Measurements from ENCODE around the gene SMIM1.

The SMIM1 gene

GRCh38 chr1:3743421-3743820, 29.1 kb upstream of the SMIM1 start:
- no peak overlapping the region for H3K4me3 ChIP-seq (ENCODE audit: low read length)
- H4K20me1 ChIP-seq (ENCODE audit: control insufficient read depth, insufficient read depth, low read depth, low read length), result peaks cover 5% of the 10 kb centered on the region; the same call in 1 of the 2 replicates
- H3K36me3 ChIP-seq (ENCODE audit: control insufficient read depth, low read length), result no peaks in the 10 kb centered on the region
- no peaks in the 10 kb centered on the region for H3F3A ChIP-seq (ENCODE audit: control insufficient read depth, insufficient read depth)
- H3K27me3 ChIP-seq (ENCODE audit: control insufficient read depth, low read length), result no peaks in the 10 kb centered on the region
- no peak for TF ChIP-seq CTCF (IDR thresholded peaks at IDR 0.05; ENCODE audit: low read depth, low read length, poor library complexity, severe bottlenecking)
- TF ChIP-seq EZH2phosphoT487 (IDR thresholded peaks at IDR 0.05; ENCODE audit: borderline replicate concordance, low read length), result no peak
- H3K9me2 ChIP-seq (replicated peaks; ENCODE audit: control insufficient read depth, low read length), result no peaks in the 10 kb centered on the region
- no peaks in the 10 kb centered on the region for H3K79me2 ChIP-seq (ENCODE audit: control insufficient read depth, low read length)
- no peaks in the 10 kb centered on the region for H3K9me3 ChIP-seq (ENCODE audit: control insufficient read depth, insufficient read depth, low read length)
- peaks cover 10% of the 10 kb centered on the region; the same call in 1 of the 2 replicates for H3K4me1 ChIP-seq (ENCODE audit: control insufficient read depth, low read length)
- H3K27ac ChIP-seq (ENCODE audit: low read depth, low read length), result no peak overlapping the region
- H3K4me2 ChIP-seq (ENCODE audit: low read length), result no peak overlapping the region

GRCh38 chr1:3743826-3744225, 28.7 kb upstream of the SMIM1 start:
- peaks cover 10% of the 10 kb centered on the region; the same call in 1 of the 2 replicates for H3K4me1 ChIP-seq (ENCODE audit: control insufficient read depth, low read length)
- H3K4me2 ChIP-seq (ENCODE audit: low read length), result no peak overlapping the region
- no peak for TF ChIP-seq CTCF (IDR thresholded peaks at IDR 0.05; ENCODE audit: low read depth, low read length, poor library complexity, severe bottlenecking)
- no peak for TF ChIP-seq EZH2phosphoT487 (IDR thresholded peaks at IDR 0.05; ENCODE audit: borderline replicate concordance, low read length)

GRCh38 chr1:3744646-3745045, 27.9 kb upstream of the SMIM1 start:
- Histone ChIP-seq H4K20me1 (ENCODE audit: control insufficient read depth, insufficient read depth, low read depth, low read length) (peaks cover 5% of the 10 kb centered on the region; the same call in 1 of the 2 replicates), H3K9me3 (ENCODE audit: control insufficient read depth, insufficient read depth, low read length) (no peaks in the 10 kb centered on the region), H3K4me2 (ENCODE audit: low read length) (no peak overlapping the region), H3K36me3 (ENCODE audit: control insufficient read depth, low read length) (no peaks in the 10 kb centered on the region), H3F3A (ENCODE audit: control insufficient read depth, insufficient read depth) (no peaks in the 10 kb centered on the region), H3K9me2 (replicated peaks; ENCODE audit: control insufficient read depth, low read length) (no peaks in the 10 kb centered on the region), H3K4me1 (ENCODE audit: control insufficient read depth, low read length) (peaks cover 10% of the 10 kb centered on the region; the same call in 1 of the 2 replicates), H3K27me3 (ENCODE audit: control insufficient read depth, low read length) (peaks cover 3% of the 10 kb centered on the region; the same call in 1 of the 2 replicates), H3K79me2 (ENCODE audit: control insufficient read depth, low read length) (no peaks in the 10 kb centered on the region), H3K4me3 (ENCODE audit: low read length) (no peak overlapping the region), H3K27ac (ENCODE audit: low read depth, low read length) (no peak overlapping the region)
- TF ChIP-seq CTCF (IDR thresholded peaks at IDR 0.05; ENCODE audit: low read depth, low read length, poor library complexity, severe bottlenecking) (no peak), EZH2phosphoT487 (IDR thresholded peaks at IDR 0.05; ENCODE audit: borderline replicate concordance, low read length) (no peak)

More at GRCh38 chr1:3743826-3744225, 28.7 kb upstream of the SMIM1 start:
- no peaks in the 10 kb centered on the region for H3K9me2 ChIP-seq (replicated peaks; ENCODE audit: control insufficient read depth, low read length)
- peaks cover 5% of the 10 kb centered on the region; the same call in 1 of the 2 replicates for H4K20me1 ChIP-seq (ENCODE audit: control insufficient read depth, insufficient read depth, low read depth, low read length)
- H3K36me3 ChIP-seq (ENCODE audit: control insufficient read depth, low read length), result no peaks in the 10 kb centered on the region
- no peaks in the 10 kb centered on the region for H3K9me3 ChIP-seq (ENCODE audit: control insufficient read depth, insufficient read depth, low read length)
- no peaks in the 10 kb centered on the region for H3K79me2 ChIP-seq (ENCODE audit: control insufficient read depth, low read length)
- no peak overlapping the region for H3K4me3 ChIP-seq (ENCODE audit: low read length)
- H3F3A ChIP-seq (ENCODE audit: control insufficient read depth, insufficient read depth), result no peaks in the 10 kb centered on the region
- no peak overlapping the region for H3K27ac ChIP-seq (ENCODE audit: low read depth, low read length)
- H3K27me3 ChIP-seq (ENCODE audit: control insufficient read depth, low read length), result no peaks in the 10 kb centered on the region
